GM21576 (cell line): ENCODE measurements around the gene MS4A6E.
A peak's percentile ranks its signal among the peaks of the same experiment; 100 is the strongest.
"Not testable (repeated sequence)": the region's sequence is repeated elsewhere in the genome, so short reads cannot be mapped to it uniquely, and the experiment has no call there.

ENCODE experiments used
- ATAC-seq: cut with Tn5 transposase; IDR thresholded peaks from one replicate; pipeline ENCODE4 v1.9.1; 2021; ENCODE audit warnings: mild to moderate bottlenecking, moderate library complexity; ENCODE audit not compliant: unreplicated experiment

Gene MS4A6E

GRCh38 chr11:60326955-60327354, at the start of gene MS4A6E:
TSS of gene MS4A6E (plus strand) at chr11:60327255. CDS start at chr11:60334896, 7,641 bp downstream.
- ATAC-seq: no peak

DNA sequence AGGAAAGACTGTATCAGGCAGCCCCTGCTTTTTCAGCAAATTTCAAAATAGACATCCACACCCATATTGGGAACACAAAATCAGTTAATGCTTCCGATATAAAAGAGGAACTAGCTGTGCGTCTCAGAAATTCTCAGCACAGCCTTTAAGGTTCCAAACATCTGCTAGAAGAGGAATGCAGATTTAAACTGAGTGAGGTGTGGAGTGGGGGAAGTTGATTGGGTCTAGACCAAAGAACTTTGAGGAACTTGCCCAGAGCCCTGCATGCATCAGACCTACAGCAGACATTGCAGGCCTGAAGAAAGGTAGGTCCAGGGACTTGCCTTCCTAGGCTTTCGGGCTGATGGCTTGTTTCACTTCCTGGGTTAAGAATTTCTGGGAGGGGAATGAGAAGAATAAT, 46.6 kb upstream of the MS4A6E start, which contains the start of gene MS4A4A:
Gene MS4A4A, plus strand, starts transcription at position 255 of the 400 bp plus-strand sequence. Its CDS starts 10 bp downstream, at position 265.
- ATAC-seq: peak; percentile 50

GRCh38 chr11:60281485-60281884, 45.6 kb upstream of the MS4A6E start:
- no peak for ATAC-seq

DNA sequence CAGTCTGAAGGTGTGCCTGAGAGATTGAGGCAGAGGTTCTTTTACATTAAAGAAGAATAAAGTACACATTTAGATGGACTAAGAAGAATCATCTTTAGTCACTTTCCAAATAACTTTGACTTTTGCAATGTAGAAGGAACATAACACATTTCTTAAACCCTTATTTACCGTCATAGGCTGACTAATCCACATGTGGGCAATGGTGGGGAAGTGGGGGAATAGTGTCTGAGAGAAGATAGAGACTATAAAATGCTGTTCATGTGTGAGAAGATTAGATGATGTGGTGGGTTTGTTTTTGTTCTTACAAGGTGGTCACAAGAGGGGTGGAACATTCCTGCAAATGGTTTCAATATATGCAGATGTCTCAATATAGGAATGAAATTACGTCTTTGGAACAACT, 44.8 kb upstream of the MS4A6E start:
- ATAC-seq: no peak

- not testable (repeated sequence) for ATAC-seq
These were observed 41.5 kb upstream of the MS4A6E start for GRCh38 chr11:60285411-60286126.

- no peak for ATAC-seq
These were observed 38.5 kb upstream of the MS4A6E start for GRCh38 chr11:60288531-60288930.

- no peak for ATAC-seq
These were observed 34.9 kb upstream of the MS4A6E start for GRCh38 chr11:60292145-60292544.

DNA sequence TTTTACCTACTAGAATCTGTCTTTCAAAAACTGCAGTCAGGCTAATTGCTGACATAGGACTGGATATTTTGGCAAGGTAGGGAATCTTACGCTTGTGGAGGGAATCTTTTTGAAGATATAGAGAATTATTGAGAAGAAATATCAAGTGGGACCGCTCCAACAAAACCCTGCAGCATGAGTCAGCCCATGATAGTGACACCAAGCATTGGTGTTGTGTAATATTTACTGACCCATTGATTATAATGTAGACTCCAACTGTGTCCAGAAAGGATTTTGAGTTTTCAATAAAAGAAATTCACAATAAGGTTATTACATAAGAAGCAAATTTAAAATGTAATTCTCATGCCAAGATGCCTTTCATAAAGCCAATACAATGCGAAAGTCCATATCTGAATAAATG, 25.9 kb upstream of the MS4A6E start:
- no peak for ATAC-seq

DNA sequence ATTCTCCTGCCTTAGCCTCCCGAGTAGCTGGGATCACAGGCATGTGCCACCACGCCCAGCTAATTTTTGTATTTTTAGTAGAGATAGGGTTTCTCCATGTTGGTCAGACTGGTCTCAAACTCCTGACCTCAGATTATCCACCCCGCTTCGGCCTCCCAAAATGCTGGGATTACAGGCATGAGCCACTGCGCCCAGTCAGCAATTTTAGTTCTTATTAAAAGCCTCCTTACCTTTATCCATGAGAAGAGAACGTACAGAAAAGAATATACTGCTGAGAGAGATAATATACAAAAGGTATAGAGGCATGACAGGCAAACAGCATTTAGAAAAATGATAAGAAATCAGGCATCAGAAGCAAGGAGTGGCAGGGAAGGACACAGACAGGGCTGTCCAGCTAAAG, 25.2 kb upstream of the MS4A6E start:
- not testable (repeated sequence) for ATAC-seq

GRCh38 chr11:60303661-60304060, 23.4 kb upstream of the MS4A6E start:
- ATAC-seq: no peak

- ATAC-seq: no peak
These were observed 21.0 kb upstream of the MS4A6E start for GRCh38 chr11:60305906-60306619.

DNA sequence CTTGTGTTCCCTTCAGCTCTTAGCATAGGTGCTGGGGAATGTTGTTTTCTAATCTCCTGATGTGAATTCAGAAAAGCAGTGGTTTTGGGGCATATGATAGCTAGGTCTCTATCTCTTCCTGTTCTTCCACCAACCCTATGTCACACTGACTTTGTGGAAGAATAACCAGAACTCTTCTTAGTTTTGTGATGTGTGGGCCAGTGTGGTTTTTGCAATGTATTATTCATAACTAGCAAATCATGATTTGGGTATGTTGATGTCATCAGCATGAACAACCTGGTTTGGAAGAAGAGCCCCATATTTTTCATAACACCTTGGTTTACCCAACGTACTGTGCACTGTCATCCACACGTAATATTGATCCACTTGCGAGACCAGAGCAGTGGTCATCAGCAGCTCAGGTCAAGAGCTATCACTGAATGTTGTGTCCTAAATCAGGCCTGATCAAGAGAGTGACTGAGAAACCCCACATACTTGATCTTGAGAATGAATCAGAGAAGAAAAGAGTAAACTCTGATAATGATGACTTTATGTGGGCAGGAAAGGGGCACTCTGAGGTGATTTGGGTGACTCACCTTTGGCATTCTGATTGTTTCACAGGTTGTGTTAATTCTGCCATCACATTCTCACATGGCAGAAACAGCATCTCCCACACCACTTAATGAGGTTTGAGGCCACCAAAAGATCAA, 19.4 kb upstream of the MS4A6E start:
- no peak for ATAC-seq

DNA sequence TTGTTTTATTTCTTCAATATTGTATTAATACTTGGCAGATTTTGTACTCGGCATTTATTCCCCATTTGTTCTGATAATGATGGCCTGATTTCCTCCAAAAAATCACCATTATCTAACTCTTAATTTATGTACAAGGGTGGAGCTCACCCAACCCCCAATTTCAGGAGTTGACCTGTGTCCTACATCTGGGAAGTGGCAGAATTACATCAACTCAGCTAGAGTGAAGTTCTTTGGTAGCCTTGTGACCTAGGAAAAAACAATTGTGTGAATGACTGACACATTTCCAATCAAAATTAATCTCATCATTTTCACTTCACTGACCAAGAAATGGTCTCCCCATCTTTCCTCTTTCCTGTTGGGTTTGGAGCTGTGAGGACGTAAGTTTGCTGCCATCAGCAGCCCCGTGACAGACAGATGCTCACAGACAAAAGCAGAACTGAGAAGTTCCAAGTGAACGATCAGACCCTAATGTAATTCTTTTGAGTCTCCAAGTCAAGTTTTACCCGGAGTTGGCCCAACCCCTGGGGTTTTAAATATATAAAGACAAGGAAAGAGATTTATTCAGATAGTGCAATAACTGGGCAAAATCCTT, 16.6 kb upstream of the MS4A6E start:
- peak; percentile 66 for ATAC-seq

DNA sequence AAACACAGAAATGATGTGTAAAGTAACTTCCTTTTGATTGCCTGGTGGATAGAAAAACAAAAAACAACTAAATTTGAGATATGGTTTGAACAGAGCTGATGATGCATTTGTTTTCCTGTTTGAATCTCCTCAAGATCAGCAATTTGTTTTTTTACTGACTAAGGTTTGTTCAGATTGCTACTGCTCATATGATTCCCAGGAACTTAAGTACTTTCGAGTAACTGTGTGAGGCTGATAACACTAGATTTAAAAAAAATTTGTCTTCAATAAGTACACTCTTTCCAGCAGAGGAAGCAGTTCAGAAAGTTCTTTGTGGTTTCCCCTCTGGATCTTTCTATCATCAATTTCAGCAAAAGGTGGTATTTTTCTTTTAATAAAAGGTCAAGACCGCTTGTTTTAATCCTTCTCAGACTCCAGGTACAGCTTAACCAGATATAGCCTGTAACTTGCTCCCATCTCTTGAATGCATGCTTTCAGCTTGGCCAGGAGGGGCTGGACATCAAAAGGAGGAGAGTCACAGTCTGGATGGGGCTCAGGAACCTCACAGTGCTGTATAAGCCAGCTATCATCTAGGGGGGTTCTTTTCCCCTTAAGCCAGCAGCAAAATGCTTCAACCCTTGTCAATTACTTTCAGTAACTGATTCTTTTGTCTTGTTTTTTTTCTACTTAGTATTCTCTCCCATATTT, 12.3 kb upstream of the MS4A6E start:
- ATAC-seq: no peak

GRCh38 chr11:60315871-60316270, 11.2 kb upstream of the MS4A6E start:
- no peak for ATAC-seq

DNA sequence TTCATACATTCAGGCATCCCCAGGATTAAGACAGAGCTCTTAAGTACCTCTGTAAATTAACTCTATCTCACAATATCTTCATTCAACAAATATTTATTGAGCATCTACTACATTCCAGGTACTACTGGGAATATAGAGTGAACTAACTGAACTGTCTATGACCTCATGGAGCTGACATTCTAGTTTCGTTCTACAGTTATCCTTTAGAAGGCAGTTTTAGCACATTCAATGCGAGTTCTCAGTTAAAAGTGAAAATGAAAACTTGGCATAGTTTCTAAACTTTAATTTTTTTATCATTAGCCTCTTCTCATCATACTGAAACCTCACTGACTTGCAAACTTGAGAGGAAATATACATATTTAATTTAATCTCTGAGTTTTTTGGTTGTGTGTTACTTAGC, 10.7 kb upstream of the MS4A6E start:
- ATAC-seq: no peak

DNA sequence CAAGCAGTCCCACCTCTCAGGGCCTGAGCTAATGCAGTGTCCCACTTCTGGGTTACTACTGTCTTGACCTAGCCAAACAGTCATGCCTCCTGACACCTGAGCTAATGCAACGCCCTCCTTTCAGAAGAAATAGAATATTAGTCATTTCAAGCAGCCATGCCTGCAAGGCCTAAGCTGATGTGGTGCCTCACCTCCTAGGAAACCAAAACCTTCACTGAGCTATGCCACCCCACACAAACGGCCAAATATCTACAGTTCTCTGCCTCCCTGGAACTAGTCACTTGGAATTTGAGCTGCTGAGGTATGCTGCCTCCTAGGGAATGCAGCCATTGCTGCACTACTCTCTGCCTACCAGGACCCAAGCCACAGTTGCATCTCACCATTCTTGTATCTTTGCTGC, 8.3 kb upstream of the MS4A6E start:
- ATAC-seq: no peak

DNA sequence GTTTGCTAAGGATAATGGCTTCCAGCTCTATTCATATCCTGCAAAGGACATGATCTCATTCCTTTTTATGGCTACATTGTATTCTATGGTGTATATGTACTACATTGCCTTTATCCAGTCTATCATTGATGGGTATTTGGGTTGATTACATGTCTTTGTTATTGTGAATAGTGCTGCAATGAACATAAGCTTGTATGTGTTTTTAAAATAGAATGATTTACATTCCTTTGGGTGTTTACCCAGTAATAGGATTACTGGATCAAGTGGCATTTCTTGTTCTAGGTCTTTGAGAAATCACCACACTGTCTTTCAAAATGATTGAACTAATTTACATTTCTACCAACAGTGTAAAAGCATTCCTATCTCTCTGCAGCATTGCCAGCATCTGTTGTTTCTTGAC, 6.0 kb upstream of the MS4A6E start:
- no peak for ATAC-seq

DNA sequence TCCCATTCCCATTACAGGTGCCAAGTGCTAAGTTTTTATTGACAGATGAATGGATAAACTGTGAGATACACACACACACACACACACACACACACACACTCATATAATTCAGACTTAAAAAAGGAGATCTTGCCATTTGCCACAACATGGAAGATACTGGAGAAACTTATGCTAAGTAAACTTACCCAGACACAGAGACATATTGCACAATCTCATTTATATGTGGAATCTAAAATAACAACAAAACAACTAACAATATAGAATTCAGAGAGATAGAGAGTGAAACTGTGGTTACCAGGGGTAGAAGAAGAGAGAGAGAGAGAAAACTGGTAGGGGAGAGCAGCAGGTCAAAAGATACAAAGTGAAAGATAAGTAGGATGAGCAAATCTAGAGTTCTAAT, 1.4 kb downstream of the MS4A6E start:
- ATAC-seq: no peak

DNA sequence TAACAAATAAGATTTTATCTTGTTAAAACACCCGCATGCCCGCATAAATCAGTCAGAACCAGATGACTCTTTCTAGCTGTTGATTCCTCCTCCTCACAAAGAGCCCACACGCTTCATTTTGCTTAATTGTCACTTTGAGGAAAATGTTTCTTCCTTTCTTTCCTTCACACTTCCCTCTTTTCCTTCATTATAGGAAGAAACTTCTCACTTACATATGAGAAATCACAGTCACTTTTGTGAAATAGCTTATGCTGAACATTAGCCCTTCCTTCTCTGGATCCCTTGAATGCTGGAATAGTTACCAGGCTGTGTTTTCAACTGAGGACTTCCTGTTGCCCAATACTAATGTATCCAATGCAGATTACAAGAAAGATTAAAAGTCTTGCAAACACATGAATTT, 5.8 kb downstream of the MS4A6E start:
- no peak for ATAC-seq
